Measurements from ENCODE around the gene PPP2R2D.
"Not testable (repeated sequence)": the region's sequence is repeated elsewhere in the genome, so short reads cannot be mapped to it uniquely, and the experiment has no call there.

PPP2R2D gene

GRCh38 chr10:131908151-131908550, 7.3 kb downstream of the PPP2R2D start:
- no peak for DNase-seq (ENCODE audit: low read depth)

- no peak for DNase-seq (ENCODE audit: low read depth)
Observed at GRCh38 chr10:131909014-131909808, 8.4 kb downstream of the PPP2R2D start.

GRCh38 chr10:131909929-131910328, 9.1 kb downstream of the PPP2R2D start:
- DNase-seq (ENCODE audit: low read depth) = no peak

- DNase-seq (ENCODE audit: low read depth) = no peak
Observed at GRCh38 chr10:131910663-131911314, 10.0 kb downstream of the PPP2R2D start.

GRCh38 chr10:131911451-131911850, 10.6 kb downstream of the PPP2R2D start:
- DNase-seq (ENCODE audit: low read depth) = no peak

- no peak for DNase-seq (ENCODE audit: low read depth)
Observed at GRCh38 chr10:131912620-131913019, 11.8 kb downstream of the PPP2R2D start.

- no peak for DNase-seq (ENCODE audit: low read depth)
Observed at GRCh38 chr10:131915484-131915883, 14.7 kb downstream of the PPP2R2D start.

- no peak for DNase-seq (ENCODE audit: low read depth)
Observed at GRCh38 chr10:131915990-131916766, 15.4 kb downstream of the PPP2R2D start.

- DNase-seq (ENCODE audit: low read depth) = not testable (repeated sequence)
Observed at GRCh38 chr10:131916767-131917160, 16.0 kb downstream of the PPP2R2D start.

- DNase-seq (ENCODE audit: low read depth) = not testable (repeated sequence)
Observed at GRCh38 chr10:131917496-131917895, 16.7 kb downstream of the PPP2R2D start.

GRCh38 chr10:131919461-131919860, 18.7 kb downstream of the PPP2R2D start:
- not testable (repeated sequence) for DNase-seq (ENCODE audit: low read depth)

GRCh38 chr10:131920151-131920550, 19.3 kb downstream of the PPP2R2D start:
- DNase-seq (ENCODE audit: low read depth) = no peak

- DNase-seq (ENCODE audit: low read depth) = no peak
Observed at GRCh38 chr10:131920693-131921092, 19.9 kb downstream of the PPP2R2D start.

- DNase-seq (ENCODE audit: low read depth) = no peak
Observed at GRCh38 chr10:131921184-131921583, 20.4 kb downstream of the PPP2R2D start.

- DNase-seq (ENCODE audit: low read depth) = no peak
Observed at GRCh38 chr10:131923038-131923756, 22.4 kb downstream of the PPP2R2D start.

GRCh38 chr10:131925011-131925649, 24.3 kb downstream of the PPP2R2D start:
- no peak for DNase-seq (ENCODE audit: low read depth)

- DNase-seq (ENCODE audit: low read depth) = no peak
Observed at GRCh38 chr10:131925716-131926115, 24.9 kb downstream of the PPP2R2D start.

- no peak for DNase-seq (ENCODE audit: low read depth)
Observed at GRCh38 chr10:131926253-131926652, 25.4 kb downstream of the PPP2R2D start.

- no peak for DNase-seq (ENCODE audit: low read depth)
Observed at GRCh38 chr10:131926743-131927595, 26.2 kb downstream of the PPP2R2D start.

- DNase-seq (ENCODE audit: low read depth) = no peak
Observed at GRCh38 chr10:131928248-131929095, 27.7 kb downstream of the PPP2R2D start.
